Erythroblast (primary cell): ENCODE data around the gene GFM1.

ENCODE experiments used
- GATA1 ChIP-seq: IDR thresholded peaks from 2 replicates; pipeline ENCODE4 v1.6.1; 2011; ENCODE audit warnings: low read depth, mild to moderate bottlenecking, control low read depth, low read length, moderate library complexity
- POLR2A ChIP-seq: IDR thresholded peaks from 2 replicates; pipeline ENCODE4 v1.6.1; 2011; ENCODE audit warnings: mild to moderate bottlenecking, low read length

- no peak for TF ChIP-seq POLR2A
- TF ChIP-seq GATA1 = no peak
These were observed 79.7 kb downstream of the GFM1 start for GRCh38 chr3:158723991-158724390.
